HL-60/S4 treated with phorbol 12-myristate 13-acetate at 8.2 ng/mL for 4 days and 3 days (cell line): ENCODE measurements around the gene RAVER1.

ENCODE experiments used
- in situ Hi-C: fragments of 300-500 bp; cut with MboI; formaldehyde crosslinking; loops from 2 replicates; pipeline ENCODE4 v1.15.0; 2022; ENCODE audit warnings: low sequenced_read_pairs

RAVER1 gene

GRCh38 chr19:10318807-10319682, 14.3 kb downstream of the RAVER1 start:
- in situ Hi-C loops, result no loop called here

GRCh38 chr19:10317857-10318462, 15.4 kb downstream of the RAVER1 start:
- in situ Hi-C loops, result no loop called here

- in situ Hi-C loops, result no loop called here
Observed at GRCh38 chr19:10317045-10317856, 16.1 kb downstream of the RAVER1 start.

GRCh38 chr19:10316229-10317044, 16.9 kb downstream of the RAVER1 start:
- in situ Hi-C loops, result no loop called here

- in situ Hi-C loops, result no loop called here
Observed at GRCh38 chr19:10315335-10316214, 17.8 kb downstream of the RAVER1 start, which contains the start of gene FDX2. TSS of gene FDX2 (minus strand) at chr19:10316015. CDS start at chr19:10315996, 19 bp downstream.

- in situ Hi-C loops, result no loop called here
Observed at GRCh38 chr19:10309423-10309822, 23.9 kb downstream of the RAVER1 start, which contains the start of gene ZGLP1. TSS of gene ZGLP1 (minus strand) at chr19:10309815.

- in situ Hi-C loops, result no loop called here
Observed at GRCh38 chr19:10306327-10306726, 27.0 kb downstream of the RAVER1 start.

- in situ Hi-C loops, result no loop called here
Observed at GRCh38 chr19:10305139-10305806, 28.1 kb downstream of the RAVER1 start.

GRCh38 chr19:10299545-10300458, 33.5 kb downstream of the RAVER1 start:
- in situ Hi-C loops, result no loop called here

GRCh38 chr19:10295847-10296591, 37.3 kb downstream of the RAVER1 start:
- in situ Hi-C loops, result no loop called here

- in situ Hi-C loops, result no loop called here
Observed at GRCh38 chr19:10295305-10295846, 38.0 kb downstream of the RAVER1 start.

- in situ Hi-C loops, result no loop called here
Observed at GRCh38 chr19:10294368-10294697, 39.0 kb downstream of the RAVER1 start.

- in situ Hi-C loops, result no loop called here
Observed at GRCh38 chr19:10293637-10294367, 39.5 kb downstream of the RAVER1 start.

- in situ Hi-C loops, result no loop called here
Observed at GRCh38 chr19:10292789-10293636, 40.3 kb downstream of the RAVER1 start.

- in situ Hi-C loops, result no loop called here
Observed at GRCh38 chr19:10292206-10292788, 41.0 kb downstream of the RAVER1 start.
